HL-60 (cell line): ENCODE results near the gene ZNF214.

Experiments used
- DNase-seq, 2 experiments: peaks; one replicate each; pipeline ENCODE4 v3.0.0-alpha.2; 2010 to 2020; ENCODE audit warnings: low read depth in 1 of 2, low spot score in 1 of 2
- H3K27ac ChIP-seq: fragments of 250-450 bp; sonication (Bioruptor Pico); replicated peaks from 2 replicates; pipeline ENCODE4 v1.5.1; 2020; ENCODE audit warnings: mild to moderate bottlenecking, moderate library complexity
- H3K27me3 ChIP-seq: fragments of 250-450 bp; sonication (Bioruptor Pico); 2 replicates; pipeline ENCODE4 v1.5.1; 2021; ENCODE audit warnings: mild to moderate bottlenecking, moderate library complexity; ENCODE audit not compliant: insufficient read depth, poor library complexity, severe bottlenecking
- H3K4me3 ChIP-seq: replicated peaks from 2 replicates; pipeline ENCODE4 v1.5.1; 2011; ENCODE audit warnings: mild to moderate bottlenecking, control low read depth, low read length; ENCODE audit not compliant: insufficient read depth
- CTCF ChIP-seq: IDR thresholded peaks from one replicate; pipeline ENCODE4 v1.5.1; 2011; ENCODE audit warnings: low read length, control low read depth, inconsistent platforms; ENCODE audit not compliant: insufficient read depth
- GABPA ChIP-seq: IDR thresholded peaks from 2 replicates; pipeline ENCODE4 v1.6.1; 2012; ENCODE audit warnings: low read depth
- POLR2AphosphoS5 ChIP-seq: IDR thresholded peaks from 2 replicates; pipeline ENCODE4 v1.6.1; 2012; ENCODE audit warnings: low read depth
- REST ChIP-seq: IDR thresholded peaks from 2 replicates; pipeline ENCODE4 v1.6.1; 2012; ENCODE audit warnings: low read depth; ENCODE audit not compliant: insufficient replicate concordance
- SPI1 ChIP-seq: IDR thresholded peaks from 2 replicates; pipeline ENCODE4 v1.6.1; 2012; ENCODE audit warnings: low read depth, mild to moderate bottlenecking, borderline replicate concordance

ZNF214 gene

GRCh38 chr11:7046474-7047175 lies 26.5 kb upstream of the ZNF214 start:
- Histone ChIP-seq H3K27me3 (no peaks in the 10 kb centered on the region), H3K4me3 (no peak overlapping the region), H3K27ac (no peak overlapping the region)
- no peak for TF ChIP-seq GABPA
- no peak for TF ChIP-seq REST
- TF ChIP-seq SPI1 = no peak
- TF ChIP-seq CTCF = no peak
- no peak for DNase-seq

- TF ChIP-seq POLR2AphosphoS5 (no peak), GABPA (no peak), REST (no peak), SPI1 (no peak), CTCF (no peak)
- H3K4me3 ChIP-seq = no peak overlapping the region
- peaks cover 2% of the 10 kb centered on the region for H3K27me3 ChIP-seq
- no peak for DNase-seq
- H3K27ac ChIP-seq = no peak overlapping the region
Observed at GRCh38 chr11:7034019-7034418, 13.9 kb upstream of the ZNF214 start.

GRCh38 chr11:7032692-7033091 lies 12.5 kb upstream of the ZNF214 start:
- no peak for DNase-seq
- Histone ChIP-seq H3K27me3 (peaks cover 2% of the 10 kb centered on the region), H3K27ac (no peak overlapping the region), H3K4me3 (no peak overlapping the region)
- no peak for TF ChIP-seq GABPA
- TF ChIP-seq CTCF = no peak
- TF ChIP-seq POLR2AphosphoS5 = no peak
- TF ChIP-seq SPI1 = no peak
- no peak for TF ChIP-seq REST
